ENCODE results near the gene PDE4D.
"Not testable (repeated sequence)": the region's sequence is repeated elsewhere in the genome, so short reads cannot be mapped to it uniquely, and the experiment has no call there.

Gene PDE4D

DNA sequence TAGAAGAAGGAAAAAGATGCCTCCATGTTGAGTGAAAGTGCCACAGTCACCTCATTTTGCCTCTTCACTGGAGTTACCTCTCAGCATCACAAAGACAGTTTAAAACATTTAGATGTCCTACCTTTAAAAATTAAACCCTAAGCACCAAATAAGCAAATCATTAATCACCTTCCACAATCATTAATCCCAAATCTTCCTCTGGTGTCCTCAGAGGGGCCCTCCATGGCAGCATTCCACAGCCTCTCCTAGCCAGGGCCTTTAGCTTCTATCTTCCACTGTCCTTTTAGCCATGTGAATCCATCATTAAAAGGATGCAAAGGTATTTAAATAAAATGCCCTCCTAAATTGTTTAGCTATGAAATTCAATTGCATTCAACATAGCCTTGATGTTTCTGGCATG lies 310.8 kb downstream of the PDE4D start:
- TF ChIP-seq, protein P1, sequence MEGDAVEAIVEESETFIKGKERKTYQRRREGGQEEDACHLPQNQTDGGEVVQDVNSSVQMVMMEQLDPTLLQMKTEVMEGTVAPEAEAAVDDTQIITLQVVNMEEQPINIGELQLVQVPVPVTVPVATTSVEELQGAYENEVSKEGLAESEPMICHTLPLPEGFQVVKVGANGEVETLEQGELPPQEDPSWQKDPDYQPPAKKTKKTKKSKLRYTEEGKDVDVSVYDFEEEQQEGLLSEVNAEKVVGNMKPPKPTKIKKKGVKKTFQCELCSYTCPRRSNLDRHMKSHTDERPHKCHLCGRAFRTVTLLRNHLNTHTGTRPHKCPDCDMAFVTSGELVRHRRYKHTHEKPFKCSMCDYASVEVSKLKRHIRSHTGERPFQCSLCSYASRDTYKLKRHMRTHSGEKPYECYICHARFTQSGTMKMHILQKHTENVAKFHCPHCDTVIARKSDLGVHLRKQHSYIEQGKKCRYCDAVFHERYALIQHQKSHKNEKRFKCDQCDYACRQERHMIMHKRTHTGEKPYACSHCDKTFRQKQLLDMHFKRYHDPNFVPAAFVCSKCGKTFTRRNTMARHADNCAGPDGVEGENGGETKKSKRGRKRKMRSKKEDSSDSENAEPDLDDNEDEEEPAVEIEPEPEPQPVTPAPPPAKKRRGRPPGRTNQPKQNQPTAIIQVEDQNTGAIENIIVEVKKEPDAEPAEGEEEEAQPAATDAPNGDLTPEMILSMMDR (IDR thresholded peaks at IDR 0.05; ENCODE audit: extremely low read depth, missing control alignments): no peak
- no peak for DNase-seq (ENCODE audit: low spot score)

DNA sequence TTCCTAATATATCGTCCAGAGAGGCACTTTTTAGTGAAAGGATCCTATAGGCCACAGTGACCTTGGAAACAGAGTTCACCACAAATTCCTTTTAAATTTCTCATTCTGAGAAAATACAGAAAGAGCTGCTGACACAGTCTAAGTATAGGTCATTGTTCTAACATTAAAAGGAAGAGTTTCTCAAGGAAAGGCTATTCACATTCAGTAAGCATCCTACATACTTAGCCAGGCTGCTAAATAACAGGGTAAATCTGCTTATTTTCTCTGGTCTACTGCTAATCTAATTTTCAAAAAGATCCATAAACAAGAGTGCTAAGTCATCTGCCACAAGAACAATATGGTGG lies 313.7 kb downstream of the PDE4D start:
- TF ChIP-seq, protein P1 (IDR thresholded peaks at IDR 0.05; ENCODE audit: extremely low read depth, missing control alignments): no peak
- DNase-seq (ENCODE audit: low spot score): no peak

GRCh38 chr5:59579101-59579823 lies 314.3 kb downstream of the PDE4D start:
- TF ChIP-seq, protein P1 (IDR thresholded peaks at IDR 0.05; ENCODE audit: extremely low read depth, missing control alignments): no peak
- no peak for DNase-seq (ENCODE audit: low spot score)

DNA sequence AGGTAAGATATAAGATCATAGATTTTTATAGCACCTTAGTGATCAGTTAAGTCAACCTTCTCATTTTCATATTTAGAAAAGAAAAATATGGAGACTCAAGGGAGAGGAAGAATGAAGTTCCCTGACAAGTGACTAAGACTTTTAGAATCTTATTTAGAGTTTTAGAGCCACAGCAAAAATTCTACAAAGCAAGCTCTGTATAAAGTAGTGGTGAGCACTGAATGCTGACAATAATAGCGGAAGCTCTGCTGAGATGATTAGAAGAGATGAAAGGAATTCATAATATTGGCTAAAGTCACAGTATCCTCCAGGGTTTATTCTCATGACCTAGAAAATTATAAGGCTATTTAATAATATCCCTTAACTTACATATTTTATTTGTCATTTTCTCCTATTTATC lies 316.0 kb downstream of the PDE4D start:
- TF ChIP-seq, protein P1 (IDR thresholded peaks at IDR 0.05; ENCODE audit: extremely low read depth, missing control alignments): no peak
- no peak for DNase-seq (ENCODE audit: low spot score)

DNA sequence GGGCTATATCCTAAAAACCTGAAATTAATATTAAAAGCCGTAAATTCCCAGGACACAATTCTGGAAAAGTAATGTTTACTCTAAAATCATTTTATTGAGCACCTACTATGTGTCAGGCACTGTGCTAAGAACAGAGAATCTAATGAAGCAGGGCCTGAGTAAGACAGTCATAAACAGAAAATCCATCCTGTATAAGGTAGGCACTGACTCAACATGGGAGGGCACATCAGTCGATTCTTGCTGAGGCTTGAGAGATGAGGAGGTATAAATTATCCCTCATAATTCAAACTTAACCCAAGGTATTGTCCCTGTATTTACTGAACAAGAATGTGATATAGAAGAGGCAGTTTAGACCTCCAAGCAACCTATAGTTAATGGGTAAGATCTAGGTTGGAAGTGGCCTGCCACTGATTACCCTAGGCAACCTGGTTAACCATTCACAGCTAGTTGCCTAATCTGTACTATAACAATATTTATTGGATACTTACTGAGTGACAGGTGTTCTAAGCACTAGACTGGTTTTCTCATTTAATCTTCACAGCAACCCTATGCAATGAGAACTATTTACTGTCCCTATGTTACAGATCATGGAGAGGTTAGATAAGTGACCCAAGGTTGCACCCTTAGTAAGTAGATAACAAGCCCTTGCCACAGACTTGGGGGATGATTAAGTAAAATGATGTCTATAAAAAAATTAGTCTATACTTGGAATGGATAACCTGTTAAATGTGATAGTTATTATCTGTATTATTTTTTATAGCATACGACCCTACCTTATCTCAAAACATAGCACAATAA lies 317.7 kb downstream of the PDE4D start:
- no peak for DNase-seq (ENCODE audit: low spot score)
- TF ChIP-seq, protein P1 (IDR thresholded peaks at IDR 0.05; ENCODE audit: extremely low read depth, missing control alignments): no peak

DNA sequence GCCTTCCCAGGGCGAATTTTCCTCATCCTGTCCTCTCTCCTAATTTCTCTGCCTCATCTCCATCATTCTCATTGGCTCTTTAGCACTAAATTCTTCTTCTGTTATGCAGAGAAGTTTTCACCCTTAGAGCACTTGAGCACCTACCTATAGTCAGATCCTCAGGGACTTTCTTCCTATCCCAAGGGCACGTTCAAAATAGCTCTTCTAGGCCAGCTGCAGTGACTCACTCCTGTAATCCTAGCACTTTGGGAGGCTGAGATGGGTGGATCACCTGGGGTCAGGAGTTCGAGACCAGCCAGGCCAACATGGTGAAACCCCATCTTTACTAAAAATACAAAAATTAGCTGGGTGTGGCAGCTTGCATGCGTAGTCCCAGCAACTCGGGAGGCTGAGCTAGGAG lies 320.0 kb downstream of the PDE4D start:
- DNase-seq (ENCODE audit: low spot score): not testable (repeated sequence)

DNA sequence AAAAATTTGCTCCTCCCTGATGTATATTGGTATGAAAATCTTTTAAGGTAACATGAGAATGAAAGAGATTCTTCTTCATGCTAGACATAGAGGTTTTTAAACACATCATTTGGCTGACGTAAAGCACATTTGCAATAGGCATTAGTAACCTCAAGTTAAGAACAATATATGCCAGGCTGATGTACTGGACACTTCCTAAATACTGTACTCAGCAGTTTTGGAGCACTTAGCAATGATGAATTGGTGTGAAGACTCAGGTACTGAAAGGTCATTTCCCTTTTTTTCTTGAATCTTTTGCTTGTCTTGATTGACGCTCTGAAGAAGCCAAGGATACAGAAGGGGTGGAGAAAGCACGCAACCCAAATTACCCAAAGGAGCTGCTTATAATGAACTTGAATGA lies 322.5 kb downstream of the PDE4D start:
- TF ChIP-seq, protein P1 (IDR thresholded peaks at IDR 0.05; ENCODE audit: extremely low read depth, missing control alignments): no peak
- no peak for DNase-seq (ENCODE audit: low spot score)

All from GM20000 (cell line).